GM19043 (cell line): ENCODE measurements around the gene ESRRA.

Source experiments
- ATAC-seq: cut with Tn5 transposase; IDR thresholded peaks from one replicate; pipeline ENCODE4 v1.9.1; 2021; ENCODE audit warnings: low read depth; ENCODE audit not compliant: unreplicated experiment

Gene ESRRA

DNA sequence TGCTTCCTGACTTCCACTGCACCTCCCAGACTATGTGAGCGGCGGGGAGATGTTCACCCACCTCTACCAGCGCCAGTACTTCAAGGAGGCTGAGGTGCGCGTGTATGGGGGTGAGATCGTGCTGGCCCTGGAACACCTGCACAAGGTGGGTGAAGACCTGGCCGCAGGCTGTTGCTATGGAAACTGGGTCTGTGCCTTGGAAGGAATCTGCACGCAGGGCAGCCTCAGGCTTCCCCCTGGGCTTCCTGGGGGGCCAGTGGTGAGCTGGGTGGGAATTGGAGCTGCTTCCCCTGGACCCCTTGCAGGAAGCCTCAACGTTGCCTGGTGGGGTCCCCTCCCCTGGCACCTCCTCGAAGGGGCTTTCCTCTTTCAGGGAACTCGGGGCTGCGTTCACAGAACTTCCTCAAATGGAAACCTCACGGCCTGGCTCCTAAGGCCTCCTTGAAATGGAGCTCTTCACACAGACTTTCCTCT, 55.2 kb downstream of the ESRRA start:
- ATAC-seq, result no peak

DNA sequence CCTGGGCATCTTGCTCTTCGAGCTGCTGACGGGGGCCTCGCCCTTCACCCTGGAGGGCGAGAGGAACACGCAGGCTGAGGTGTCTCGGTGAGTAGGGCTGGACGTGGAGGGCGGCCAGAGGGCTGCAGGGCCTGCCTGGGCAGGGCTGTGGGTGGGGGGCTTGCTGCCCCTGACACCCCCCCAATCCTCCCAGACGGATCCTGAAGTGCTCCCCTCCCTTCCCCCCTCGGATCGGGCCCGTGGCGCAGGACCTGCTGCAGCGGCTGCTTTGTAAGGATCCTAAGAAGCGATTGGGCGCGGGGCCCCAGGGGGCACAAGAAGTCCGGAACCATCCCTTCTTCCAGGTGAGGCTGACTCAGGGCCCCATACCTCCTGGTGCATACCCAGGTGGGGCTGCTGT, 56.3 kb downstream of the ESRRA start:
- no peak for ATAC-seq

DNA sequence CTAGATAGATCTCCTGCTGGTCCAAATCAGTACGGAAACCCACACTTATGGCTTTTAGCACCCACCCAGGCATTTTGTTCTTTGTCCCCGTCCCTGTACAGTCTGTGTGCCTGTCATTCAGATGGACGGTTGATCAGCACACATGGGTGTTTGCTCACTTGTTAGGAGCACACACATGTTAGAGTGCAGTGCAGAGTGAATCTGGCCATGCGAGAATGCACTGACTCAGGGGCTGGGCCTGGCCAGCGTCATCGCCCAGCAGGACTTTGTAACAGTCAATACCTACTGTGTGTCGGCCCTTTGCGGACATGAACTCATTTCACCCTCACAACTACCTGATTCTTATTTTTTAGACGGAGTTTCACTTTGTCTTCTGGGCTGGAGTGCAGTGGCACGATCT, 57.0 kb downstream of the ESRRA start:
- no peak for ATAC-seq

DNA sequence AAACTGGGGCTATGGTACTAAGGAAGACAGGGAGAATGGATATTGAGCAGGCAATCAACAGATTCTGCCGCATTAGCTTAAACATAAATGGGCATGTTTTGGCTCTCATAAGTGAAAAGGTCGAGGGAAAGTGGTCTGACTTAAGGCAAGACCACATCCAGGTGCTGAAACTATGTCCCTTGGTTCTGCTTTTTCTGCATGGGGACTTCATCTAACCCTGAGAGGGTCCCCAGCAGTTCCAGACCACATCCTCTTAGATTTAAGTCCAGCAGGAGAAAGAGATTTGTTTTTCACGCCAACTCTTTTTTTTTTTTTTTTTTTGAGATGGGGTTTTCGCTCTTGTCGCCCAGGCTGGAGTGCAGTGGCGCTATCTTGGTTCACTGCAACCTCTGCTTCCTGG, 59.1 kb downstream of the ESRRA start:
- ATAC-seq, result no peak

DNA sequence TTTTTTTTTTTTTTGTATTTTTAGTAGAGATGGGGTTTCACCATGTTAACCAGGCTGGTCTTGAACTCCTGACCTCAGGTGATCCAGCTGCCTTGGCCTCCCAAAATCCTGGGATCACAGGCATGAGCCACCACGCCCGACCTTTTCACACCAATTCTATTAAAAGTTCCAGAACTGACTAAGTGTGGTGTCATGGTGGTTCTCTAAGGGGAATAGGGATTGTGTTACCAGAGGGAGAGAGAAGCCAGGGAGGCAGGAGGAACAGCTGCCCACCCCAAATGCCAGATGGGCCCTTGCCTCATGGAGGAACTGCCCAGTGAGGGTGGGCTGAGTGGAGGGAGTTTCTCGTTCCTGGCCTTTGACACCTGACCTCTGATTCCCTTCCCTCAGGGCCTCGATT, 59.6 kb downstream of the ESRRA start:
- ATAC-seq, result no peak
